ENCODE results near the gene C19orf47. TPM values are rescaled to one million over a fixed set of nuclear protein-coding genes. Genes with fewer than 3 reads are reported as not detected.

The C19orf47 gene
- polyA plus RNA-seq, 1 donor from 2014 or later: 22.8 TPM

DNA sequence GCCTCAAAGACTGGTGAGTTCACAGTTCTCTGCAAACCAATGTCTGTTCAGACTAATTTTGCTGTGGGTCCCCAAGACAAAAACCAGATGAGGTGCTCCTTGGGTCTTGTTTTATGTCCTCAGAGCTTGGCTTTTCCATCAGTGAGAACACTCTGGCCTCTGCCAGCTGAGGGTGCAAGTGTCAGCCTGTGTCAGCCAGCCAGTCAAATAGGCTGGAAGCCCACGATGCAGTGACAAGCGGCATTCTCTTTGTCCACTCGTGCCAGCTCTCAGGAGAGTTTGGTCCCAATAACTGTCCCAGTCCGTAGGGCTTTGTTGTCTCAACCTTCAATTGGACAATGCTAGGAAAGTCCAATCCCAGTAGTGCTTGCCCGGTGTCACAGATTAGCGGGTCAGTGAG, 53.6 kb downstream of the C19orf47 start:
- Histone ChIP-seq H3K27me3 (ENCODE audit: insufficient read depth, low read depth, low read length) (no peaks in the 10 kb centered on the region), H3K9me3 (ENCODE audit: low read length) (no peaks in the 10 kb centered on the region), H2AFZ (ENCODE audit: low read depth, low read length) (no peak overlapping the region), H3K36me3 (ENCODE audit: insufficient read depth, low read length) (no peaks in the 10 kb centered on the region), H3K9me2 (ENCODE audit: insufficient read depth, low read length) (no peaks in the 10 kb centered on the region), H3K27ac (ENCODE audit: low read length) (no peak overlapping the region), H3K79me2 (replicated peaks; ENCODE audit: insufficient read depth, low read length) (no peaks in the 10 kb centered on the region), H3K4me2 (ENCODE audit: low read length) (no peak overlapping the region), H3K9ac (ENCODE audit: low read length) (no peak overlapping the region), H4K20me1 (ENCODE audit: insufficient read depth) (no peaks in the 10 kb centered on the region), H3K4me3 (ENCODE audit: low read length) (no peak overlapping the region), H3F3A (ENCODE audit: insufficient read depth, low read length, poor library complexity, severe bottlenecking) (no peaks in the 10 kb centered on the region)
- no peak for TF ChIP-seq MXI1 (conservative IDR thresholded peaks at IDR 0.05; ENCODE audit: poor library complexity, severe bottlenecking)
- no peak for TF ChIP-seq TAF1 (IDR thresholded peaks at IDR 0.05; ENCODE audit: low read depth)
- TF ChIP-seq EP300 (conservative IDR thresholded peaks at IDR 0.05; ENCODE audit: poor library complexity, severe bottlenecking): no peak
- TF ChIP-seq SMC3 (conservative IDR thresholded peaks at IDR 0.05; ENCODE audit: poor library complexity): no peak
- TF ChIP-seq, protein P1, sequence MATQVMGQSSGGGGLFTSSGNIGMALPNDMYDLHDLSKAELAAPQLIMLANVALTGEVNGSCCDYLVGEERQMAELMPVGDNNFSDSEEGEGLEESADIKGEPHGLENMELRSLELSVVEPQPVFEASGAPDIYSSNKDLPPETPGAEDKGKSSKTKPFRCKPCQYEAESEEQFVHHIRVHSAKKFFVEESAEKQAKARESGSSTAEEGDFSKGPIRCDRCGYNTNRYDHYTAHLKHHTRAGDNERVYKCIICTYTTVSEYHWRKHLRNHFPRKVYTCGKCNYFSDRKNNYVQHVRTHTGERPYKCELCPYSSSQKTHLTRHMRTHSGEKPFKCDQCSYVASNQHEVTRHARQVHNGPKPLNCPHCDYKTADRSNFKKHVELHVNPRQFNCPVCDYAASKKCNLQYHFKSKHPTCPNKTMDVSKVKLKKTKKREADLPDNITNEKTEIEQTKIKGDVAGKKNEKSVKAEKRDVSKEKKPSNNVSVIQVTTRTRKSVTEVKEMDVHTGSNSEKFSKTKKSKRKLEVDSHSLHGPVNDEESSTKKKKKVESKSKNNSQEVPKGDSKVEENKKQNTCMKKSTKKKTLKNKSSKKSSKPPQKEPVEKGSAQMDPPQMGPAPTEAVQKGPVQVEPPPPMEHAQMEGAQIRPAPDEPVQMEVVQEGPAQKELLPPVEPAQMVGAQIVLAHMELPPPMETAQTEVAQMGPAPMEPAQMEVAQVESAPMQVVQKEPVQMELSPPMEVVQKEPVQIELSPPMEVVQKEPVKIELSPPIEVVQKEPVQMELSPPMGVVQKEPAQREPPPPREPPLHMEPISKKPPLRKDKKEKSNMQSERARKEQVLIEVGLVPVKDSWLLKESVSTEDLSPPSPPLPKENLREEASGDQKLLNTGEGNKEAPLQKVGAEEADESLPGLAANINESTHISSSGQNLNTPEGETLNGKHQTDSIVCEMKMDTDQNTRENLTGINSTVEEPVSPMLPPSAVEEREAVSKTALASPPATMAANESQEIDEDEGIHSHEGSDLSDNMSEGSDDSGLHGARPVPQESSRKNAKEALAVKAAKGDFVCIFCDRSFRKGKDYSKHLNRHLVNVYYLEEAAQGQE (IDR thresholded peaks at IDR 0.05; ENCODE audit: borderline replicate concordance): no peak
- TF ChIP-seq RAD21 (conservative IDR thresholded peaks at IDR 0.05): no peak
- TF ChIP-seq POLR2AphosphoS5 (IDR thresholded peaks at IDR 0.05): no peak
- TF ChIP-seq, protein P2, sequence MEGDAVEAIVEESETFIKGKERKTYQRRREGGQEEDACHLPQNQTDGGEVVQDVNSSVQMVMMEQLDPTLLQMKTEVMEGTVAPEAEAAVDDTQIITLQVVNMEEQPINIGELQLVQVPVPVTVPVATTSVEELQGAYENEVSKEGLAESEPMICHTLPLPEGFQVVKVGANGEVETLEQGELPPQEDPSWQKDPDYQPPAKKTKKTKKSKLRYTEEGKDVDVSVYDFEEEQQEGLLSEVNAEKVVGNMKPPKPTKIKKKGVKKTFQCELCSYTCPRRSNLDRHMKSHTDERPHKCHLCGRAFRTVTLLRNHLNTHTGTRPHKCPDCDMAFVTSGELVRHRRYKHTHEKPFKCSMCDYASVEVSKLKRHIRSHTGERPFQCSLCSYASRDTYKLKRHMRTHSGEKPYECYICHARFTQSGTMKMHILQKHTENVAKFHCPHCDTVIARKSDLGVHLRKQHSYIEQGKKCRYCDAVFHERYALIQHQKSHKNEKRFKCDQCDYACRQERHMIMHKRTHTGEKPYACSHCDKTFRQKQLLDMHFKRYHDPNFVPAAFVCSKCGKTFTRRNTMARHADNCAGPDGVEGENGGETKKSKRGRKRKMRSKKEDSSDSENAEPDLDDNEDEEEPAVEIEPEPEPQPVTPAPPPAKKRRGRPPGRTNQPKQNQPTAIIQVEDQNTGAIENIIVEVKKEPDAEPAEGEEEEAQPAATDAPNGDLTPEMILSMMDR (IDR thresholded peaks at IDR 0.05; ENCODE audit: poor library complexity, severe bottlenecking): no peak
- TF ChIP-seq EZH2 (IDR thresholded peaks at IDR 0.05; ENCODE audit: borderline replicate concordance, insufficient read depth, low read length, poor library complexity, severe bottlenecking): no peak

DNA sequence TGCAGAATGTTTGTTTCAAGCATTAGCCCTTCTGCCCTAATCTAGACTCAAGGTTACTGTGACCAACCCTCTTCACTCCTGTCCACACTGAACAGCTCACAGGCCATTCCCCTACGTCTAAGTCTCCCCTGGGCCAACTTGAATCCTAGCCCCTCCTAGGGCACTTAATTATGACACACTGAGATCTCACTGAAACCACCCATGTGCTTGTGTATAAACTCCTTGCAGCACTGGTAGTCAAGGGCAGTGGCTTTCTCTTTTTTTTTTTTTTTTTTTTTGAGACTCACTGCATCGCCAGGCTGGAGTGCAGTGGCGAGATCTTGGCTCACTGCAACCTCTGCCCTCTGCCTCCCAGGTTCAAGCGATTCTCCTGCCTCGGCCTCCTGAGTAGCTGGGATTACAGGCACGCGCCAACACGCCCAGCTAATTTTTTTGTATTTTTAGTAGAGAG, 61.2 kb downstream of the C19orf47 start:
- Histone ChIP-seq H3K9me2 (ENCODE audit: insufficient read depth, low read length) (no peaks in the 10 kb centered on the region), H3K79me2 (replicated peaks; ENCODE audit: insufficient read depth, low read length) (peaks cover 26% of the 10 kb centered on the region), H3K27ac (ENCODE audit: low read length) (peak overlapping the region; percentile 19), H3K4me3 (ENCODE audit: low read length) (no peak overlapping the region), H4K20me1 (ENCODE audit: insufficient read depth) (no peaks in the 10 kb centered on the region), H3K9me3 (ENCODE audit: low read length) (no peaks in the 10 kb centered on the region), H2AFZ (ENCODE audit: low read depth, low read length) (no peak overlapping the region), H3K9ac (ENCODE audit: low read length) (no peak overlapping the region), H3K4me2 (ENCODE audit: low read length) (no peak overlapping the region), H3K36me3 (ENCODE audit: insufficient read depth, low read length) (no peaks in the 10 kb centered on the region), H3F3A (ENCODE audit: insufficient read depth, low read length, poor library complexity, severe bottlenecking) (no peaks in the 10 kb centered on the region), H3K27me3 (ENCODE audit: insufficient read depth, low read depth, low read length) (no peaks in the 10 kb centered on the region)
- TF ChIP-seq, protein P1 (IDR thresholded peaks at IDR 0.05; ENCODE audit: borderline replicate concordance): no peak
- TF ChIP-seq RAD21 (conservative IDR thresholded peaks at IDR 0.05): no peak
- TF ChIP-seq MXI1 (conservative IDR thresholded peaks at IDR 0.05; ENCODE audit: poor library complexity, severe bottlenecking): no peak
- TF ChIP-seq, protein P2 (IDR thresholded peaks at IDR 0.05; ENCODE audit: poor library complexity, severe bottlenecking): no peak
- no peak for TF ChIP-seq SMC3 (conservative IDR thresholded peaks at IDR 0.05; ENCODE audit: poor library complexity)
- TF ChIP-seq EP300 (conservative IDR thresholded peaks at IDR 0.05; ENCODE audit: poor library complexity, severe bottlenecking): no peak
- no peak for TF ChIP-seq EZH2 (IDR thresholded peaks at IDR 0.05; ENCODE audit: borderline replicate concordance, insufficient read depth, low read length, poor library complexity, severe bottlenecking)
- no peak for TF ChIP-seq TAF1 (IDR thresholded peaks at IDR 0.05; ENCODE audit: low read depth)
- TF ChIP-seq POLR2AphosphoS5 (IDR thresholded peaks at IDR 0.05): no peak

Measured in neural cell (in vitro differentiated cells).